GM12865 (cell line): ENCODE measurements around the gene BLCAP.

Source experiments
- DNase-seq: peaks from one replicate; pipeline ENCODE4 v3.0.0; 2010; ENCODE audit warnings: low read depth
- H3K4me3 ChIP-seq: 2 replicates; pipeline ENCODE4 v1.5.1; 2011; ENCODE audit warnings: mild to moderate bottlenecking, low read depth, low read length, control low read depth
- TF ChIP-seq, protein P1 (sequence below): IDR thresholded peaks from 2 replicates; pipeline ENCODE4 v1.5.1; 2011; ENCODE audit warnings: low read length, control low read depth, low read depth, inconsistent platforms; ENCODE audit not compliant: insufficient read depth; ENCODE audit errors: missing control alignments

Gene BLCAP

DNA sequence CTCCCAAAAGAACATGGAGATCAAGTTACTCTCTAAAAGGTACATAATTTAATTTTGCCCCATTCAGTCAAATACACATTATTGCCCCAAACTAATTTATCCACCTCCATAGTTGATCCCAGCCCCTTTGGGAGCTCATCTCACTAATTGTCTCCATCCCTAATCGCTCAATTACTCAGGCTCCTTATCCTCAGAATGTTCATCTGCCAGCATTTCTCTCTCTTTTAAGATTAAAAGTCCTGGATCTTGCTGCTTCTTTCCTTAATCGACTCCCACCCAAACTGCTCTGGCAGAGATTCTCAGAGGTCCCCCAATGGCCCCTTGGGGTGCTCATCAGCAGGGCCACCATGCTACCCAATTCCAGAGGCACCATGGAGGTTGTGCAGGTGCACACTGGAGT, 25.0 kb downstream of the BLCAP start:
- no peak overlapping the region for H3K4me3 ChIP-seq
- TF ChIP-seq, protein P1, sequence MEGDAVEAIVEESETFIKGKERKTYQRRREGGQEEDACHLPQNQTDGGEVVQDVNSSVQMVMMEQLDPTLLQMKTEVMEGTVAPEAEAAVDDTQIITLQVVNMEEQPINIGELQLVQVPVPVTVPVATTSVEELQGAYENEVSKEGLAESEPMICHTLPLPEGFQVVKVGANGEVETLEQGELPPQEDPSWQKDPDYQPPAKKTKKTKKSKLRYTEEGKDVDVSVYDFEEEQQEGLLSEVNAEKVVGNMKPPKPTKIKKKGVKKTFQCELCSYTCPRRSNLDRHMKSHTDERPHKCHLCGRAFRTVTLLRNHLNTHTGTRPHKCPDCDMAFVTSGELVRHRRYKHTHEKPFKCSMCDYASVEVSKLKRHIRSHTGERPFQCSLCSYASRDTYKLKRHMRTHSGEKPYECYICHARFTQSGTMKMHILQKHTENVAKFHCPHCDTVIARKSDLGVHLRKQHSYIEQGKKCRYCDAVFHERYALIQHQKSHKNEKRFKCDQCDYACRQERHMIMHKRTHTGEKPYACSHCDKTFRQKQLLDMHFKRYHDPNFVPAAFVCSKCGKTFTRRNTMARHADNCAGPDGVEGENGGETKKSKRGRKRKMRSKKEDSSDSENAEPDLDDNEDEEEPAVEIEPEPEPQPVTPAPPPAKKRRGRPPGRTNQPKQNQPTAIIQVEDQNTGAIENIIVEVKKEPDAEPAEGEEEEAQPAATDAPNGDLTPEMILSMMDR: no peak
- no peak for DNase-seq

DNA sequence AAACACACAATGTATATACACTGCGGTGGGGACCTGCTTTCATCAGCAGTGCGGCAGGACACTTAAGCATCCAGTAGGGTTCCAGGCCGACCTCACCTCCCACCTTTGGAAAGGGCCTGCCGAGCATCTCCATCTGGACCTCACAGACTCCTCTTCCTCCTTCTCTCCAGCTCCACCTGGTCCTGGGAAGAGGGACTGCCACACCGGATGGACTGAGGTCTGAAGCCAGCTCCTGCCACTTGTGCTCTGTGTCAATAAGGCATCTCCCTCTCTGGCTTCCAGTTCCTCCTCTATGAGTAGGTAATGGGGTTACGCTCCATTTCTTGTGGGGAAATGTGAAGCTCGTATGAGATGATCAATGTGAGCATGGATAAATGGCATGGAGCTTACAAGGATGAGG, 25.7 kb downstream of the BLCAP start:
- TF ChIP-seq, protein P1: no peak
- DNase-seq: no peak
- H3K4me3 ChIP-seq: no peak overlapping the region

DNA sequence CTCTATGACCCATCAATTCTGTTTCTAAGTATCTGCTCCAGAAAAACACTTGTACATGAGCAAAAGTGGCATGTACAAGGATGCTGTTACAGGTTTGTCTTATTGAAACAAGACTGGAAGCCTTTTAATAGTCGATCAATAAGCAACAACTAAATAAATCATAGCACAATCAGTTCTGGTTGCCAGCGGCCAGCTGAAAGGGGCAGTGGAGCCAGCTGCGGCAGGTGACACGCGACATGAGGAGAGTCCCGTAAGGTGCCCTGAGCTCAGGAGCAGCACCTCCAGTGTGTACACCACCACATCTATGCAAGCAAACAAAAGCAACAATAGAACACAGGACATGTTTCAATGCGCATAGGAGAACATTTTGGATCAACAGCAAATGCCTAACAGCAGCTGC, 27.4 kb downstream of the BLCAP start:
- no peak overlapping the region for H3K4me3 ChIP-seq
- DNase-seq: no peak
- TF ChIP-seq, protein P1: no peak

DNA sequence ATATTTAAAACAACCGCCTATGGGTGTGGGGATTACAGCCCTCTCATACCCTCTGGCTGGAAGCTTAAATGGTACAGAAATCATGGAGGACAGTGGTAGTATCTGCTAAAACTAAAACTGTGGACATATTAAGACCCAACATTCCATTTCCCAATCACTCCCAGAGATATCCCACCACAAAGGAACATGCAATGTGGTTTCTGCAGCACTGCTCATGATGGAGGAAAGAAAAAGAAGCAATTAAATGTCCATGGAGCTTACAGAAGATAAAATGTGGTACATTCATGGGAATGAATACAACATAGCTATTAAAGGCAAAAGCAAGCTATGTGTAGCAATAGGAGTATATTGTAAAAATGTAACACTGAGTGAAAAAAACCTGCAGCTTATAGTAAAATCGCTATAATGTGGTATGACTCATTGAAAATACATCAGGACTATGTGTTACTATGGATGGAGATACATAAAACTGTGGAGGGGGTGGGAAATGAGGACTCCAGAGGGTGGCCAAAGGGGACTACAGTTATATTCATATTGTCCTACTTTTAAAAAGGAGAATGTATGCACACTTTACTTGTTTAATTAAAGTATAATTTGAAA, 29.5 kb downstream of the BLCAP start:
- no peak overlapping the region for H3K4me3 ChIP-seq
- TF ChIP-seq, protein P1: no peak
- DNase-seq: no peak

DNA sequence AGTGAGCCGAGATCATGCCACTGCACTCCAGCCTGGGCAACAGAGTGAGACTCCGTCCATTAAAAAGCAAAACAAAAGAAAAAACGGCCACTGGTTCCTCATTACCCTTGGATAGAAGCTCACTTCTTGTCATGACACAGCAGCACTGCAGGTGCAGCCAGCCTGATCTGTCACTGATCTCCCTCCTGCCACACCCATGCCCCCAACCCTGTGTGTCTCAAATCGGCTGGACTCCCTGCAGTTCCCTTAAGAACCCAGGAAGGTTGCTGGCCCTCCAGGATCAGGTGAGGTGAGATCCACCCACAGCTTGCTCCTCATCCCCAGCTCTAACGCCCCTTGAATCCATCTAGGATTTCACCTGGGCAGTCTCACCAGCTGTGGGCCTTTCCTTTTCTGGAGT, 32.9 kb downstream of the BLCAP start:
- TF ChIP-seq, protein P1: no peak
- H3K4me3 ChIP-seq: no peak overlapping the region
- no peak for DNase-seq

DNA sequence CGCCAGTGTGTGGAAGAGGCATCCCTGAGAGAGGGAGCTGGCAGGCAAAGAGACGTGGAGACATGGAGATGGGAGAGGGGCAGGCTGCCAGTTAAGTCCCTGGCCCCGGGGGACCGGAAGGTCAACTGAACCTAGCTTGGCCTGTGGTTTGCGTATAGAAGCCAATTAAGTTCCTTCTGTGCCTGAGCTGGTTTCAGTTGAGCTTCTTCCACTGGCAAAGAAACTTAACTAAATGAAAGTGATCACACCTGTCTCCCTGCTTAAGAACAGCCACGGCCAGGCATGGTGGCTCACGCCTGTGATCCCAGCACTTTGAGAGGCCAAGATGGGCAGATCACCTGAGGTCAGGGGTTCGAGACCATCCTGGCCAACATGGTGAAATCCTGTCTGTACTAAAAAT, 33.4 kb downstream of the BLCAP start:
- H3K4me3 ChIP-seq: no peak overlapping the region
- TF ChIP-seq, protein P1: no peak
- DNase-seq: no peak

DNA sequence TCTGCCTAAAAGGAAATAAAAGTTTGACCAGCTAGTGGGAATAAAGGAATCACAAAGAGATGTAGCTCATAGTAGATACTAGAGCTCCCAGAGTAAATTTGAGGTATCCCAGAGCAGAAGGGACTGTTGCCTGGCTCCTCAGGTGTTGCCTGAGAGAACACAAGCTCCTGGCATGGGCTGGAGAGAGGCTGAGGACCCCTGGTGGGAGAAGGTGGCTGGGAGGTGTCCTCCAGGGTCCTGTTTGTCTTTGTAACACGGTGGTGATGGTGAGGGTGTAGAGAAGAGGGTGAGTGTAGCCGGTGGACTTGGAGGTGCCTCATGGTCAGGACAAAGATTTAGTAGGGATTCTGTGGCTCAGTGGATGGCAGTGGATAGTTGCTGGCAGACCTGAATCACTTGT, 34.7 kb downstream of the BLCAP start:
- no peak overlapping the region for H3K4me3 ChIP-seq
- DNase-seq: no peak
- TF ChIP-seq, protein P1: no peak
